ENCODE results near the gene DNAJC6. TPM values are rescaled to one million over a fixed set of nuclear protein-coding genes. Genes with fewer than 3 reads are reported as not detected.

DNAJC6 gene
- total RNA-seq, 4 donors from 2014 or later: 0.10 to 0.75 (median 0.36) TPM; not detected in 1

DNA sequence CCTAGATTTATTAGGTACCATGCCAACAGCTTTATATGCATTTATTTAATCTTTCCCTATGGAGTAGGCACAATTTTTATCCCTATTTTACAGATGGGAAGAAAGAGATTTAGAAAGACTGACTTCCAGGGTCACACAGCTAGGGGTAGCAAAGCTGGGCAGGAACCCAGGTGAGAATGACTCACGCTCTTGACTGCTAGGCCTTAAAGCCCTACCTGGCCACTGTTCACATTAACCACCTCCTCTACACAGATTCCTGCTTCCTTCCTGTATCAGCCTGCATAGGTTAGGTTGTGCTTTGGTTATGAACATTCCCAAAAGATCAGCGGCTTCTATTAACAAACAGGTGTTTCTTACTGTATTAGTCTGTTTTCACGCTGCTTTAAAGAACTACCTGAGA lies 53.2 kb downstream of the DNAJC6 start:
- ATAC-seq (no peak), DNase-seq (no peak)
- Histone ChIP-seq H3K27ac (no peak overlapping the region), H3K4me1 (no peaks in the 10 kb centered on the region), H3K4me3 (no peak overlapping the region), H3K9me3 (no peaks in the 10 kb centered on the region), H3K36me3 (no peaks in the 10 kb centered on the region), H3K27me3 (no peaks in the 10 kb centered on the region)
- intact Hi-C loops (cut with DNase I; ENCODE audit: low total_unique reads): no loop called here
- in situ Hi-C loops (cut with MboI; ENCODE audit: low sequenced_read_pairs in 4 of 4): no loop called here
- TF ChIP-seq POLR2A (IDR thresholded peaks at IDR 0.05) (no peak), CTCF (IDR thresholded peaks at IDR 0.05 in 4 of 5, conservative IDR thresholded peaks at IDR 0.05 in 1 of 5) (no peak)

DNA sequence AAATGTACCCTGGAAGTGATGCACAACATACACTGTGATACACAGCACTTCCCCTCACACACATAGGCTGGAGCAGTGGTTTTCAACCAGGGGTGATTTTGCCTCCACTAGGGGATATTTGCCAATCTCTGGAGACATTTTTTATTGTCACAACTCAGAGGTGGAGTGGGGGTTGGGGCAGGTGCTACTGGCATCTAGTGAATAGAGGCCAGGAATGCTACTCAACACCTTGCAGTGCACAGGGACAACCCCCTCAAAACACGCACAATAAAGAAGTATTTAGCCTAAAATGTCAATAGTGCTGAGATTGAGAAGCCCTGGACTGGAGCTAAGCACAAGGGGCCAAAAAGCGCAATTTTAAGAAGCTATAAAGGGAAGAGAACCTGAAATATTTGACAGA lies 54.1 kb downstream of the DNAJC6 start:
- TF ChIP-seq CTCF (IDR thresholded peaks at IDR 0.05 in 4 of 5, conservative IDR thresholded peaks at IDR 0.05 in 1 of 5): no peak
- no peak for TF ChIP-seq POLR2A (IDR thresholded peaks at IDR 0.05)
- ATAC-seq: no peak
- H3K4me1 ChIP-seq: no peaks in the 10 kb centered on the region
- H3K9me3 ChIP-seq: no peaks in the 10 kb centered on the region
- in situ Hi-C loops (cut with MboI; ENCODE audit: low sequenced_read_pairs in 4 of 4) (no loop called here), intact Hi-C loops (cut with DNase I; ENCODE audit: low total_unique reads) (no loop called here)
- no peak overlapping the region for H3K27ac ChIP-seq
- no peak for DNase-seq
- H3K27me3 ChIP-seq: no peaks in the 10 kb centered on the region
- no peak overlapping the region for H3K4me3 ChIP-seq
- H3K36me3 ChIP-seq: no peaks in the 10 kb centered on the region

GRCh38 chr1:65368403-65368802 lies 59.1 kb downstream of the DNAJC6 start:
- intact Hi-C loops (cut with DNase I; ENCODE audit: low total_unique reads) (no loop called here), in situ Hi-C loops (cut with MboI; ENCODE audit: low sequenced_read_pairs in 4 of 4) (no loop called here)
- Histone ChIP-seq H3K36me3 (no peaks in the 10 kb centered on the region), H3K27ac (no peak overlapping the region), H3K9me3 (no peaks in the 10 kb centered on the region), H3K4me3 (no peak overlapping the region), H3K27me3 (no peaks in the 10 kb centered on the region), H3K4me1 (no peaks in the 10 kb centered on the region)
- ATAC-seq (no peak), DNase-seq (no peak)
- TF ChIP-seq CTCF (IDR thresholded peaks at IDR 0.05 in 4 of 5, conservative IDR thresholded peaks at IDR 0.05 in 1 of 5) (no peak), POLR2A (IDR thresholded peaks at IDR 0.05) (no peak)

GRCh38 chr1:65371544-65371943 lies 62.2 kb downstream of the DNAJC6 start:
- Histone ChIP-seq H3K27ac (no peak overlapping the region), H3K9me3 (no peaks in the 10 kb centered on the region), H3K4me3 (no peak overlapping the region), H3K4me1 (no peaks in the 10 kb centered on the region), H3K36me3 (no peaks in the 10 kb centered on the region), H3K27me3 (no peaks in the 10 kb centered on the region)
- intact Hi-C loops (cut with DNase I; ENCODE audit: low total_unique reads) (no loop called here), in situ Hi-C loops (cut with MboI; ENCODE audit: low sequenced_read_pairs in 4 of 4) (no loop called here)
- ATAC-seq (no peak), DNase-seq (no peak)
- TF ChIP-seq POLR2A (IDR thresholded peaks at IDR 0.05): no peak
- no peak for TF ChIP-seq CTCF (IDR thresholded peaks at IDR 0.05 in 4 of 5, conservative IDR thresholded peaks at IDR 0.05 in 1 of 5)

DNA sequence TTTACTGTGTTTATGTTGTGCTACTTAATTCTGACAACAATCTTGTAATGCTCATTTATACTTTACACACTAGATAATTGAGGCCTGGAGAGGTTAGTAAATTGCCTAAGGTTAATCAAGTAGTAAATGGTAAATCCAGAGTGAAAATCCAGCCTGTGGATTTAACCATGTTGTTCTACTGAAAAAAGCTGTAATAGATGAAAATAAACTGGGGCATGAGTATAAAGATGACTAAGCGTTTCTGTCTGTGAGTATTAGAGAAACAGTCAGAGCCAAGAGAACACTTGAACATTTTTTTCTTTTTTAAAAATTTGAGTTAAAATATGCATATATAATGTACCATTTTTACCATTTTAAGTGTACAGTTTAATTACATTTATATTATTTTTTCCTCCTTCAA lies 63.2 kb downstream of the DNAJC6 start:
- intact Hi-C loops (cut with DNase I; ENCODE audit: low total_unique reads): no loop called here
- no peak for TF ChIP-seq CTCF (IDR thresholded peaks at IDR 0.05 in 4 of 5, conservative IDR thresholded peaks at IDR 0.05 in 1 of 5)
- no peak for TF ChIP-seq POLR2A (IDR thresholded peaks at IDR 0.05)
- Histone ChIP-seq H3K4me1 (no peaks in the 10 kb centered on the region), H3K4me3 (no peak overlapping the region), H3K9me3 (no peaks in the 10 kb centered on the region), H3K36me3 (no peaks in the 10 kb centered on the region), H3K27ac (no peak overlapping the region), H3K27me3 (no peaks in the 10 kb centered on the region)
- ATAC-seq (no peak), DNase-seq (no peak)
- in situ Hi-C loops (cut with MboI; ENCODE audit: low sequenced_read_pairs in 4 of 4): no loop called here
